Stimulated activated memory B cell treated with anti-CD40 and anti-IgM and Interleukin-4, amounts not matched to agents 10 μg/mL and 1 μg/mL and 100 μg/mL, for 72 hours (primary cell): ENCODE data around the gene SCARB2.
A peak's percentile ranks its signal among the peaks of the same experiment; 100 is the strongest.
"Not testable (repeated sequence)": the region's sequence is repeated elsewhere in the genome, so short reads cannot be mapped to it uniquely, and the experiment has no call there.

ENCODE experiments used
- ATAC-seq: fragments of 150-1000 bp; cut with Tn5 transposase; 2 replicates; pipeline ENCODE4 v1.10.0; 2021
- H3K27ac Mint-ChIP-seq: one replicate; pipeline ENCODE4 v1.8.0; 2022; ENCODE audit warnings: mild to moderate bottlenecking, mixed read lengths
- H3K27me3 Mint-ChIP-seq: one replicate; pipeline ENCODE4 v1.8.0; 2022; ENCODE audit warnings: mixed read lengths
- H3K36me3 Mint-ChIP-seq: one replicate; pipeline ENCODE4 v1.8.0; 2022; ENCODE audit warnings: mixed read lengths
- H3K4me1 Mint-ChIP-seq: one replicate; pipeline ENCODE4 v1.8.0; 2022; ENCODE audit warnings: mixed read lengths
- H3K4me3 Mint-ChIP-seq: one replicate; pipeline ENCODE4 v1.8.0; 2022; ENCODE audit warnings: mild to moderate bottlenecking, moderate library complexity, mixed read lengths
- H3K9me3 Mint-ChIP-seq: one replicate; pipeline ENCODE4 v1.8.0; 2022; ENCODE audit warnings: mixed read lengths

The SCARB2 gene

DNA sequence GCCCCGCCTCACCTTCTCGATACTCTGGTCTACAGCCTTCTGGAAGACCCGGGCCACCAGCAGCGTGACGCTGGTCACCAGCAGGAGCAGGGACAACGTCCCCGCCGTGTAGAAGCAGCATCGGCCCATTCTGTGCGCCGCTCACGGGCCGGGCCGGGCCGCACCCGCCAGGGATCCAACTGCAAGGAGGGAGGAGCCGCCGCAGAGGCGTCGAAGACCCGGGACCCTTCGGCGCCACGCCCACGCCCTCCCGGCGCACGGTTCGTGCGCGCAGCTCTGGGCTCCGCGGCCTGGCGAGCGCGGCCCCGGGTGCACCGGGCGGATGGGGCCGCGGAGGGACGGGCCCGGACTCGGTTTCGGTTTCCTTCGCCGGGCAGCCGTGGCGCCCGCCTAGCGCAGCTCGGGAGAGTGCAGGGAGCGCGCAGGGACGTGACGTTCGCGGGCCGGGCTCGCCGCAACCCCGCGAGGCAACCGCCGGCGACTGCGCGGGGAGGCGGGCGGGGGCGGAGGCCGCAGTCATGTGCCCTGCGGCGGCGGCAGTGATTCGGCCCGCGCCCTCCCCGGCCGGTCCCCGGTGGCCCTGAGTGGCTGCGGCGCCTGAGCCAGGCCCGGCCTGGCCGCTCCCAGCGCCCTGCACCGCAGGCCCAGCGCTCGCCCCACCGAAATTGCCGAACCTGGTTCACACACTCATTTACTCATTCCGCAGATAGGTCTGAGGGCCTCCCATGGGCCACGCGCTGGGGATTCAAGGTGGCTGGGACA, at the start of gene SCARB2:
Gene SCARB2 (minus strand): TSS at position 410 of the 762 bp plus-strand sequence. CDS start 281 bp downstream, at position 129.
- H3K4me3 Mint-ChIP-seq, result peak within 1 kb of the TSS; percentile 89
- H3K4me1 Mint-ChIP-seq, result peaks cover 57% of the 10 kb centered on the region
- no peaks in the 10 kb centered on the region for H3K27me3 Mint-ChIP-seq
- H3K27ac Mint-ChIP-seq, result peak within 1 kb of the TSS; percentile 81
- no peaks in the 10 kb centered on the region for H3K9me3 Mint-ChIP-seq
- H3K36me3 Mint-ChIP-seq, result no peaks in the 10 kb centered on the region
- ATAC-seq, result peak; percentile 91

DNA sequence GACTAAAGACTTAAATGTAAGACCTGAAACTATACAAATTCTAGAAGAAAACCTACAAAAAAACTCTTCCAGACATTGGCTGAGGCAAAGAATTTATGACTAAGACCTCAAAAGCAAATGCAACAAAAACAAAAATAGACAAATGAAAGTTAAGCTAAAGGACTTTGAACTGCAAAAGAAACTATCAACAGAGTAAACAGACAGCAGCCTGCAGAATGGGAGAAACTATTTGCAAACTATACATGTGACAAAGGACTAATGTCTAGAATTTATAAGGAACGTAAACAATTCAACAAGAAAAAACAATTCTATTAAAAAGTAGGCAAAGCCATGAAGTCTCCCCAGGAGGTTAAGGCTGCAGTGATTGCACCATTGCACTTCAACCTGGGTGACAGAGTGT, 46.9 kb upstream of the SCARB2 start:
- H3K9me3 Mint-ChIP-seq, result no peaks in the 10 kb centered on the region

GRCh38 chr4:76257824-76258223, 44.2 kb upstream of the SCARB2 start:
- no peaks in the 10 kb centered on the region for H3K9me3 Mint-ChIP-seq
- no peak overlapping the region for H3K4me3 Mint-ChIP-seq
- H3K36me3 Mint-ChIP-seq, result no peaks in the 10 kb centered on the region
- no peak for ATAC-seq
- no peaks in the 10 kb centered on the region for H3K4me1 Mint-ChIP-seq
- H3K27ac Mint-ChIP-seq, result no peak overlapping the region
- peaks cover 57% of the 10 kb centered on the region for H3K27me3 Mint-ChIP-seq

More for the DNA sequence above, 46.9 kb upstream of the SCARB2 start:
- no peak for ATAC-seq
- H3K4me3 Mint-ChIP-seq, result no peak overlapping the region
- no peaks in the 10 kb centered on the region for H3K36me3 Mint-ChIP-seq
- H3K27ac Mint-ChIP-seq, result no peak overlapping the region
- no peaks in the 10 kb centered on the region for H3K4me1 Mint-ChIP-seq
- peaks cover 35% of the 10 kb centered on the region for H3K27me3 Mint-ChIP-seq

GRCh38 chr4:76256968-76257367, 43.3 kb upstream of the SCARB2 start:
- no peaks in the 10 kb centered on the region for H3K4me1 Mint-ChIP-seq
- H3K9me3 Mint-ChIP-seq, result no peaks in the 10 kb centered on the region
- H3K4me3 Mint-ChIP-seq, result no peak overlapping the region
- no peak overlapping the region for H3K27ac Mint-ChIP-seq
- H3K36me3 Mint-ChIP-seq, result no peaks in the 10 kb centered on the region
- H3K27me3 Mint-ChIP-seq, result peaks cover 66% of the 10 kb centered on the region
- peak; percentile 31 for ATAC-seq

GRCh38 chr4:76256032-76256431, 42.4 kb upstream of the SCARB2 start:
- ATAC-seq, result no peak
- peaks cover 73% of the 10 kb centered on the region for H3K27me3 Mint-ChIP-seq
- H3K27ac Mint-ChIP-seq, result no peak overlapping the region

GRCh38 chr4:76253511-76253910, 39.9 kb upstream of the SCARB2 start:
- Mint-ChIP-seq H3K27me3 (peaks cover 85% of the 10 kb centered on the region), H3K36me3 (no peaks in the 10 kb centered on the region), H3K4me1 (peaks cover 8% of the 10 kb centered on the region), H3K27ac (no peak overlapping the region), H3K9me3 (no peaks in the 10 kb centered on the region), H3K4me3 (no peak overlapping the region)
- no peak for ATAC-seq

More at GRCh38 chr4:76256032-76256431, 42.4 kb upstream of the SCARB2 start:
- Mint-ChIP-seq H3K9me3 (no peaks in the 10 kb centered on the region), H3K4me3 (no peak overlapping the region), H3K4me1 (peaks cover 6% of the 10 kb centered on the region), H3K36me3 (no peaks in the 10 kb centered on the region)

DNA sequence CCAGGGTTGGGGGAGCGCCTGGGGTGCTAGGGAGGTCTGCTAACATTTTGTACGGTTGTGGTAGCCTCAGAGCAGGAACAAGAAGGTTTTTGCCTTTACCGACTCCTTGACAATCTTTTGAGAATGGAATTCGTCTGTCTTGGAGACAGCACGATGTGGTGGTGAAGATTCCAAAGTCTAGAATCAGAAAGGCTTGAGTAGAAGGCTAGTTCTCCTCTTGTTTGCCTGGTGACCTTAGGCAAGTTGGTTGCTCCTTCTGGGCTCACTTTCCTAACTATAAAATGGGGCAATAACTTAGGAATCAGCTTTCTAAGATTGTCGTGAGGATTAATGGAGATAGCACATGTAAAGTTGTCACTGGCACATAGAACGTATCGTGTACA, 38.6 kb upstream of the SCARB2 start:
- peaks cover 8% of the 10 kb centered on the region for H3K4me1 Mint-ChIP-seq
- H3K9me3 Mint-ChIP-seq, result no peaks in the 10 kb centered on the region
- no peak overlapping the region for H3K4me3 Mint-ChIP-seq
- no peak overlapping the region for H3K27ac Mint-ChIP-seq
- no peaks in the 10 kb centered on the region for H3K36me3 Mint-ChIP-seq
- ATAC-seq, result no peak
- H3K27me3 Mint-ChIP-seq, result peaks cover 83% of the 10 kb centered on the region

- no peaks in the 10 kb centered on the region for H3K36me3 Mint-ChIP-seq
- peaks cover 88% of the 10 kb centered on the region for H3K27me3 Mint-ChIP-seq
- H3K4me1 Mint-ChIP-seq, result peaks cover 8% of the 10 kb centered on the region
- H3K4me3 Mint-ChIP-seq, result peak within 1 kb of the TSS; percentile 78
- H3K27ac Mint-ChIP-seq, result no peak within 1 kb of the TSS
- H3K9me3 Mint-ChIP-seq, result no peaks in the 10 kb centered on the region
- ATAC-seq, result peak; percentile 74
Observed at GRCh38 chr4:76251441-76252270, 38.0 kb upstream of the SCARB2 start, which contains the start of gene FAM47E. Gene FAM47E, plus strand, starts transcription at chr4:76251721. Its CDS starts 26 bp downstream, at chr4:76251747.

DNA sequence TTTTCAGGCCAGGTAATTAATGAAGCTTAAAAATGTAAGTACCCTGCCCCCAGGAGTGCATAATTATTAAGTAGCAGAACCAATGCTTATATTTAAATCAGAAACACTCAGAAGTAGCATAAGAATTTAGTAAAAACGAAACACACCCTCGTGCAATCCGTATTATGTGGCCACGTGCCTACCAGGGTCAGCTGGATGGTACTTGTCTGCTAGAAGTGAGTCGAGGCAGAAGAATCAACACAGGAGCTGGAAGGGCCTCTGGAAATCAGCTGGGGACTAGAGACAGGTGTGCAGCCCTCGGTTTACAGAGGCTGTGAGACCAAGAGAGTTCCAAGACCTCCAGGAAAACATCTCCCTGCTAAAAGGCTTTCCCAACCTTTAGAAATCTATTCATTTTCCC, 37.3 kb upstream of the SCARB2 start:
- Mint-ChIP-seq H3K4me1 (peaks cover 8% of the 10 kb centered on the region), H3K36me3 (no peaks in the 10 kb centered on the region), H3K9me3 (no peaks in the 10 kb centered on the region), H3K27ac (no peak overlapping the region), H3K27me3 (peaks cover 92% of the 10 kb centered on the region), H3K4me3 (no peak overlapping the region)
- no peak for ATAC-seq

DNA sequence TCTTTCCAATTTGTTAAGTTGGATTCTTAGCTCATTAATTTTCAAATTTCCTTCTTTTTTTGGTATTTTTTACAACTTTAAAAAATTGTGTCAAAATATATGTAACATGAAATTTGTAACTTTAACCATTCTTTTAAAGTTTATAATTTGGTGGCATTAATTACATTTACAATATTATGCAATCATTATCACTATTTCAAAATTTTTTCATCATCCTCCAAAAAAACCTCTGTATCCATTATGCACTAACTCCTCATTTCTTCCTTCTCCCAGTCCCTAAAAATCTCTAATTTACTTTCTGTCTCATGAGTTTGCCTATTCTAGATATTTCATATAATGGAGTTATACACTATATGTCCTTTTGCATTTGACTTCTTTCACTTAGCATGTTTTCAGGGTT, 33.2 kb upstream of the SCARB2 start:
- ATAC-seq, result no peak
- Mint-ChIP-seq H3K27me3 (peaks cover 75% of the 10 kb centered on the region), H3K36me3 (no peaks in the 10 kb centered on the region), H3K4me3 (no peak overlapping the region), H3K4me1 (peaks cover 8% of the 10 kb centered on the region), H3K9me3 (peaks cover 6% of the 10 kb centered on the region), H3K27ac (no peak overlapping the region)

GRCh38 chr4:76246025-76246424, 32.4 kb upstream of the SCARB2 start:
- ATAC-seq, result no peak
- Mint-ChIP-seq H3K36me3 (no peaks in the 10 kb centered on the region), H3K27ac (no peak overlapping the region), H3K4me3 (no peak overlapping the region), H3K9me3 (peaks cover 7% of the 10 kb centered on the region), H3K4me1 (peaks cover 2% of the 10 kb centered on the region), H3K27me3 (peaks cover 71% of the 10 kb centered on the region)

GRCh38 chr4:76243877-76244276, 30.3 kb upstream of the SCARB2 start:
- H3K27me3 Mint-ChIP-seq, result peaks cover 58% of the 10 kb centered on the region
- H3K4me1 Mint-ChIP-seq, H3K36me3 Mint-ChIP-seq, H3K4me3 Mint-ChIP-seq, ATAC-seq, H3K27ac Mint-ChIP-seq: not testable (repeated sequence)
- peaks cover 14% of the 10 kb centered on the region for H3K9me3 Mint-ChIP-seq

DNA sequence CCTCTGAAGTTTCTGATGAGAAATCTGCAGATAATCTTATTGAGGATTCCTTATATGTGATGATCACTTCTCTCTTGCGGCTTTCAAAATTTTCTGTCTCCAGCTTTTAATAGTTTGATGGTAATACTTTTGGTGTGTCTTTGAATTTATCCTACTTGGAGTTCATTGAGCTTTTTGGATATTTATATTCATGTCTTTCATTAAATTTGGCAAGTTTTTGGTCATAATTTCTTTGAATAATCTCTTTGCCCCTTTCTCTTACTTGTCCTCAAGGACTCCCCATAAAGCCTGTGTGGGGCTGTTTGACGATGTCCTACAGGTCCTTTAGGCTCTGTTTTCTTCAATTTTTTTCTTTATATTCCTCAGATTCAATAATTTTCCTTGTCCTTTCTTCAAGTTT, 26.6 kb upstream of the SCARB2 start:
- no peaks in the 10 kb centered on the region for H3K36me3 Mint-ChIP-seq
- H3K9me3 Mint-ChIP-seq, result peaks cover 19% of the 10 kb centered on the region
- H3K4me3 Mint-ChIP-seq, result no peak overlapping the region
- peaks cover 33% of the 10 kb centered on the region for H3K27me3 Mint-ChIP-seq
- no peak for ATAC-seq
- H3K27ac Mint-ChIP-seq, result no peak overlapping the region
- no peaks in the 10 kb centered on the region for H3K4me1 Mint-ChIP-seq

DNA sequence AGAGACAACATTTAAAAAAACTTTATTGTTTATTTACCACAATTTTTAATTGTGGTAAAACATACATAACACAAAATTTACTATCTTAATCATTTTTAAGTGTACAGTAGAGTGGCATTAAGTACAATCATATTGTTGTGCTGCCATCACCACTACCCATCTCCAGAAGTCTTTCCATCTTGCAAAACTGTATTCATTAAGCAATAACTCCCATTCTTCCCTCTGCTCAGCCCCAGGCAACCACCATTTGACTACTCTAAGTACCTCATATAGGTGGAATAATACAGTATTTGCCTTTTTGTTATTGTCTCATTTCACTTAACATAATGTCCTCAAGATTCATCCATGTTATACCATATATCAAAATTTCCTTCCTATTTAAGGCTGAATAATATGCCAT, 25.1 kb upstream of the SCARB2 start:
- no peak for ATAC-seq
- peaks cover 16% of the 10 kb centered on the region for H3K9me3 Mint-ChIP-seq

DNA sequence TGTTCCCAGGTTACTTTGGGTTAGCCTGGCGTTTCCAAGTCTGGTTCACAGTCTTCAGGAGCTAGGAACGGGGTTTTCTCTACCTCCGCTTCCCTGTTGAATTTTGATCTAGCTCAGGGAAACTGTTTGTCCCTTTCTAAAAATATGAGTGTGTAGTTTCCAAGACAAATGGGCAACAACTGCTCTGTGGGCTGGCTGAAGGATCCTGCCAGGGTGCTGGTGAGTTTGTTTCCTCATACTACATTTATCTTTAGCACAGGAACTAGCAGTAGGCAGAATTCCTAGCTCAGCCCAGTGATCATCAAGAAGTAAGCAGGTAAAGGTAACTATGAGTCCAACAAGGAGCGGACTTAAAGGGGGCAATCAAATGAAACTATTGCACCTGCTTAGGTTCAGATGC, 24.6 kb upstream of the SCARB2 start:
- no peaks in the 10 kb centered on the region for H3K36me3 Mint-ChIP-seq
- ATAC-seq, result no peak
- peaks cover 16% of the 10 kb centered on the region for H3K9me3 Mint-ChIP-seq
- H3K4me3 Mint-ChIP-seq, result no peak overlapping the region
- H3K27me3 Mint-ChIP-seq, result peaks cover 23% of the 10 kb centered on the region
- H3K4me1 Mint-ChIP-seq, result no peaks in the 10 kb centered on the region
- no peak overlapping the region for H3K27ac Mint-ChIP-seq

More for the DNA sequence above, 25.1 kb upstream of the SCARB2 start:
- Mint-ChIP-seq H3K4me1 (no peaks in the 10 kb centered on the region), H3K27me3 (peaks cover 27% of the 10 kb centered on the region), H3K36me3 (no peaks in the 10 kb centered on the region), H3K27ac (no peak overlapping the region), H3K4me3 (no peak overlapping the region)
